ENCODE results near the gene MYO1E.

The MYO1E gene

DNA sequence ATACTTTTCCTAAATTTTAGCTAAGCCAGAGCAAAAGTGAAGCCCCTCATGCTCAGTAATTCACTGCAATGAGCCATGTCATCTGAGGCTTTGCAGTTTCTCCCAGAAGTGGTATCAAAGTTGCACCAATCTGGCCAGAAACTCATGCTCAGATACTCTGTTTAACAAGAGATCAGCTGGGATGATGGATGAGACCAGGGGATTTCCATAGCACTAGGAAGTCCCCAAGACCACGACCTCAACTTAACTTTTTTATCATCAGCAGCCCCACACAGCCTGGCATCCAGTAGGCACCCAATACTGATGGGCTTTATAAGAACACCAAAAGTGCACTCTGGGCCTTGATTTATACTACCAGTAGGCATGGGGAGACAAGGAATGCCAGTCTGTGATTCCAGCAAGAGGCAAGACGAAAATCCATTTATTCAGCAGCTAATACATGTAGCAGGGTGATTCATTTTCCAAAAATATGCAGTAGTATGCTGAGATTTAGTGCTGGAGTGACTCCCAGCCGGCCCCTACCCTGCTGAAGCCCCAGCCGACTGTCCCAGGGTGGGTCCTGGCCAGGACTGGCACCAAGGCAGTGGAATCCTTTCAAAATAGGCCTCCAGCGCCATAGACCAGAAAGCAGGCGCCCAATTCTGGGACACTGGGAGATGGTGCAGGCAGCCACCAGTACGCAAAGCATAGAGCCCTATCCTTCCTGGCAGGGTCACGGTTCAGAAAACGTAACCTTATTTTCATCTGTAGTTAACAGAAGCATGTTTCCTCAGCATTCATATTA is 166.6 kb downstream of the MYO1E start:
- H3K9me3 ChIP-seq (ENCODE audit: severe bottlenecking) = no peaks in the 10 kb centered on the region
- no peak for TF ChIP-seq CTCF (IDR thresholded peaks at IDR 0.05; ENCODE audit: low read depth, low read length)
- no peak for DNase-seq
- no peaks in the 10 kb centered on the region for H3K36me3 ChIP-seq
- H3K4me3 ChIP-seq (ENCODE audit: low read depth, low read length) = no peak overlapping the region
- H3K27me3 ChIP-seq (ENCODE audit: insufficient read depth, low read depth, severe bottlenecking) = no peaks in the 10 kb centered on the region
- no peak overlapping the region for H3K27ac ChIP-seq

DNA sequence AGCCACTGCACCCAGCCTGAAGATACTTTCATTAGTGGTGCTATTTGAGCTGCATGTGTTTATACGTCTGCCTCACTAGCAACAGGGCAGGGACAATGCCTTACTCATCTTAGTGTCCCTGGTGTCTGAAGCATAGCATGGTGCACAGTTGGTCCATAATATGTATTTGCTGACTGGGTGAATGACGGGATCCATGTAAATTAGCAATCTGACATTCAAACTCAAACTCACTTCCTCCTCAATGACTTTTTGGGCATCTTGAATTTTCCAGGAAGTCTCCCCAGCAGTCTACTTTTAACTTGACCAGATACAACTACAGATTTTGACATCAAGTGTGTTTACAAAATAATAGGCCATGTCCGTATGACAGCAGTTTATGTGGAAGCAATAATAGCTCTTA is 169.0 kb downstream of the MYO1E start:
- DNase-seq = no peak
- no peaks in the 10 kb centered on the region for H3K9me3 ChIP-seq (ENCODE audit: severe bottlenecking)
- H3K27me3 ChIP-seq (ENCODE audit: insufficient read depth, low read depth, severe bottlenecking) = no peaks in the 10 kb centered on the region
- no peak overlapping the region for H3K27ac ChIP-seq
- TF ChIP-seq CTCF (IDR thresholded peaks at IDR 0.05; ENCODE audit: low read depth, low read length) = no peak
- H3K4me3 ChIP-seq (ENCODE audit: low read depth, low read length) = no peak overlapping the region
- no peaks in the 10 kb centered on the region for H3K36me3 ChIP-seq

DNA sequence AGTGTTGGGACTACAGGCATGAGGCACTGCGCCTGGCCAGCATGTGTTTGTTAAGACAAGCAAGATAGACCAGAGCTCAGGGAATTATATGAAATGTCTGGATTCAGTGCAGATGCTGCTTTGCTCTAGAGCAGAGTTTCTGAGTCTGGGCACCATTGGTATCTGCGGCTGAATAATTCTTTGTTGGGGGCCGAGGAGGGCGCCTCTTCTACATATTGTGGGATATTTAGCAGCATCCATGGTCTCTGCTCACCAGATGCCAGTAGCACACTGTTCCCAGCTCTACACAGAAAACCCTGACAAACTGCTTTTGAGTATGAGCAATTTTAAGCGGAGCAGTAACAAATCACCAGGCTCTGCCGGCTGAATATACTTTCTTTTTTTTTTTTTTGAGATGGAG is 169.7 kb downstream of the MYO1E start:
- no peaks in the 10 kb centered on the region for H3K27me3 ChIP-seq (ENCODE audit: insufficient read depth, low read depth, severe bottlenecking)
- H3K27ac ChIP-seq = no peak overlapping the region
- DNase-seq = no peak
- H3K36me3 ChIP-seq = no peaks in the 10 kb centered on the region
- TF ChIP-seq CTCF (IDR thresholded peaks at IDR 0.05; ENCODE audit: low read depth, low read length) = no peak
- no peaks in the 10 kb centered on the region for H3K9me3 ChIP-seq (ENCODE audit: severe bottlenecking)
- H3K4me3 ChIP-seq (ENCODE audit: low read depth, low read length) = no peak overlapping the region

DNA sequence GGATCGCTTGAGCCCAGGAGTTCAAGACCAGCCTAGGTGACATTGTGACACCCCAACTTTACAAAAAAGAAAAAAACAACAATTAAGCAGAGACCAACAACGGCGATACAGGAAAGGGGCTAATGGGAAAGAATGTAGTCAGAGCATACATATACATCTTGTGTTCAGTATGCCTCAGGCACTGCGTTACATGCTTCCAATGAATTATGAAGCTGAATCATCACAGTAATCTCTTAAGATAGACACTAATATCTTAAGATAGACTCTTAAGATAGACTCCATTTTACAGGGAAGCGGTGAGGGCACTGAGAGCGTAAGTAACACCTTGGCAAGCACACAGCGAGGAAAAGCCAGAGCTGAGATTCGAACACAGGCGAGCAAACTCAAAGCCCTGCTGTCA is 172.1 kb downstream of the MYO1E start:
- no peak for TF ChIP-seq CTCF (IDR thresholded peaks at IDR 0.05; ENCODE audit: low read depth, low read length)
- no peaks in the 10 kb centered on the region for H3K27me3 ChIP-seq (ENCODE audit: insufficient read depth, low read depth, severe bottlenecking)
- H3K27ac ChIP-seq = no peak overlapping the region
- no peak overlapping the region for H3K4me3 ChIP-seq (ENCODE audit: low read depth, low read length)
- DNase-seq = no peak
- no peaks in the 10 kb centered on the region for H3K36me3 ChIP-seq
- no peaks in the 10 kb centered on the region for H3K9me3 ChIP-seq (ENCODE audit: severe bottlenecking)

DNA sequence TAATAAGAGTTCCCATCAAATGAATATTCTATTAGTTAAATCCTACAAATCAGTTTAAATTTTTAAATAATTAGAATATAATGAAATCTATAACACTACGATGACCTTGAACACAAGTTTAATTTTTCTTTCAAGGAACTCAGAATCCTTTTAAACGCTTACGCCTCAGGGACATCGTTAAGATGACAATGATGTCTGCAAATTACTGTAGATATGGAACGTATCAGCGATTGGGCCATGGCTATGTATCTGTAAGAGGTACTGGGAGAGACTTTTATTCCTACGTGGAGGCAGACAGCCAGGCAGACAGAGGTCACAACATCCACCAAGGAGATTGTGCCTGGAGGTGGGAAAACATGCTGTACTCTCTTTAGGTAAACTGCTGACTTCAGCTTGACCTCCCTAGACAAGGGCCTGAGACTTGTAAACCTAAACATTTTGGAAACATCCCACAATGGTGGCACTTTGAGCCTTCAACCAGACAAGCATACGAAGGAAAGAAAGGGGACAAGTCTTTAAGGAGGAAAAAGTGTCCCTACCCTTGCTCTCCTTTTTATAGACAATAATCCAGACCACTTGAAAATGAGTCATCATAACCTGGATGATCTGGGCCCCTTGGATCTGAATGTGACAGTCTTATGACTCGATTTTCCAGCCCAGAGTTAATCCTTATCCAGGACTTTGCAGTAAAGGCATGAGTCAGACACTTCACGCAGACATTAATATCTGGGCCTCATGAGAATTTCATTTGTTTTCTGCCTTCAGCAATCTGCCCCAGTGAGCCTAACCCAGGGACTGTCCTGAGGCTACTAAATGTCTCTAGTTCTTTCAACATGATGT is 172.8 kb downstream of the MYO1E start:
- H3K4me3 ChIP-seq (ENCODE audit: low read depth, low read length) = no peak overlapping the region
- no peak for DNase-seq
- no peaks in the 10 kb centered on the region for H3K9me3 ChIP-seq (ENCODE audit: severe bottlenecking)
- no peak for TF ChIP-seq CTCF (IDR thresholded peaks at IDR 0.05; ENCODE audit: low read depth, low read length)
- no peak overlapping the region for H3K27ac ChIP-seq
- no peaks in the 10 kb centered on the region for H3K36me3 ChIP-seq
- H3K27me3 ChIP-seq (ENCODE audit: insufficient read depth, low read depth, severe bottlenecking) = no peaks in the 10 kb centered on the region
